GM23338 (cell line): Measurements from ENCODE around the gene MAN1C1. TPM values are rescaled to one million over a fixed set of nuclear protein-coding genes. Genes with fewer than 3 reads are reported as not detected.

Source experiments
- ATAC-seq: fragments of 200-7000 bp; cut with Tn5 transposase; 3 replicates; pipeline ENCODE4 v1.9.1; 2020
- DNase-seq: peaks from one replicate; pipeline ENCODE4 v3.0.0-alpha.2; 2015; ENCODE audit warnings: low spot score
- H2AFZ ChIP-seq: fragments of 200-600 bp; sonication (generic); 2 replicates; pipeline ENCODE4 v1.8.0; 2016; ENCODE audit warnings: antibody characterized with exemption, mild to moderate bottlenecking, moderate library complexity
- H3F3A ChIP-seq: fragments of 200-600 bp; sonication (generic); replicated peaks from 2 replicates; pipeline ENCODE4 v1.8.0; 2017; ENCODE audit warnings: antibody characterized with exemption, mixed run types, low read depth
- H3K27ac ChIP-seq: fragments of 200-600 bp; sonication (generic); 2 replicates; pipeline ENCODE4 v1.6.1; 2016; ENCODE audit warnings: low read depth
- H3K27me3 ChIP-seq: fragments of 200-600 bp; sonication (generic); 2 replicates; pipeline ENCODE4 v1.8.0; 2016; ENCODE audit warnings: mild to moderate bottlenecking, mixed run types, moderate library complexity; ENCODE audit not compliant: insufficient read depth
- H3K36me3 ChIP-seq: fragments of 200-600 bp; sonication (generic); 2 replicates; pipeline ENCODE4 v1.8.0; 2016; ENCODE audit warnings: mild to moderate bottlenecking; ENCODE audit not compliant: insufficient read depth
- H3K4me1 ChIP-seq: fragments of 200-600 bp; sonication (generic); 2 replicates; pipeline ENCODE4 v1.8.0; 2016; ENCODE audit warnings: mild to moderate bottlenecking, moderate library complexity; ENCODE audit not compliant: insufficient read depth
- H3K4me2 ChIP-seq: fragments of 200-600 bp; sonication (generic); 2 replicates; pipeline ENCODE4 v1.7.1; 2017; ENCODE audit warnings: mixed run types
- H3K4me3 ChIP-seq: fragments of 200-600 bp; sonication (generic); 2 replicates; pipeline ENCODE4 v1.6.1; 2016; ENCODE audit warnings: mixed run types
- H3K79me2 ChIP-seq: fragments of 200-600 bp; sonication (generic); replicated peaks from 2 replicates; pipeline ENCODE4 v1.8.0; 2017; ENCODE audit warnings: mild to moderate bottlenecking; ENCODE audit not compliant: insufficient read depth
- H3K9me2 ChIP-seq: fragments of 200-600 bp; sonication (generic); 2 replicates; pipeline ENCODE4 v1.8.0; 2017; ENCODE audit not compliant: insufficient read depth
- H4K20me1 ChIP-seq: fragments of 200-600 bp; sonication (generic); replicated peaks from 2 replicates; pipeline ENCODE4 v1.8.0; 2017; ENCODE audit warnings: mild to moderate bottlenecking; ENCODE audit not compliant: insufficient read depth
- H3K27ac Mint-ChIP-seq: 2 replicates; pipeline ENCODE4 v1.8.0; 2020; ENCODE audit warnings: inconsistent platforms, mild to moderate bottlenecking, moderate library complexity, mixed read lengths
- H3K27me3 Mint-ChIP-seq: 3 replicates; pipeline ENCODE4 v1.8.0; 2022; ENCODE audit warnings: low read depth, mild to moderate bottlenecking, moderate library complexity, mixed read lengths, inconsistent platforms; ENCODE audit not compliant: insufficient read depth, poor library complexity
- H3K36me3 Mint-ChIP-seq: 3 replicates; pipeline ENCODE4 v1.8.0; 2021; ENCODE audit warnings: low read depth, mild to moderate bottlenecking, inconsistent platforms, moderate library complexity, mixed read lengths
- H3K4me1 Mint-ChIP-seq: 3 replicates; pipeline ENCODE4 v1.8.0; 2020; ENCODE audit warnings: mild to moderate bottlenecking, inconsistent platforms, mixed read lengths
- H3K4me3 Mint-ChIP-seq: 3 replicates; pipeline ENCODE4 v1.8.0; 2021; ENCODE audit warnings: moderate library complexity, mild to moderate bottlenecking, inconsistent platforms, mixed read lengths
- H3K9me3 Mint-ChIP-seq: 3 replicates; pipeline ENCODE4 v1.8.0; 2020; ENCODE audit warnings: moderate library complexity, mild to moderate bottlenecking, inconsistent platforms, mixed read lengths
- CREB1 ChIP-seq: fragments of 250-450 bp; sonication (Bioruptor Pico); IDR thresholded peaks from 2 replicates; pipeline ENCODE4 v1.5.0; 2020; ENCODE audit warnings: low read depth, mild to moderate bottlenecking, moderate library complexity
- ETS1 ChIP-seq: IDR thresholded peaks from 2 replicates; pipeline ENCODE4 v1.6.1; 2016; ENCODE audit warnings: antibody characterized with exemption
- EZH2 ChIP-seq: fragments of 200-600 bp; sonication (generic); IDR thresholded peaks from one replicate; pipeline ENCODE4 v1.8.0; 2017; ENCODE audit warnings: antibody characterized with exemption, mild to moderate bottlenecking, low read depth; ENCODE audit not compliant: unreplicated experiment
- JUNB ChIP-seq: IDR thresholded peaks from one replicate; pipeline ENCODE4 v1.6.1; 2016; ENCODE audit warnings: antibody characterized with exemption; ENCODE audit not compliant: unreplicated experiment
- POLR2AphosphoS5 ChIP-seq: IDR thresholded peaks from 2 replicates; pipeline ENCODE4 v1.6.1; 2016; ENCODE audit warnings: antibody characterized with exemption, low read depth
- STAT1 ChIP-seq: IDR thresholded peaks from one replicate; pipeline ENCODE4 v1.6.1; 2016; ENCODE audit warnings: antibody characterized with exemption; ENCODE audit not compliant: unreplicated experiment
- ZNF331 ChIP-seq: fragments of 250-450 bp; sonication (Bioruptor Pico); IDR thresholded peaks from 2 replicates; pipeline ENCODE4 v1.5.0; 2020; ENCODE audit warnings: low read depth, mild to moderate bottlenecking, moderate library complexity
- ZNF462 ChIP-seq: fragments of 250-450 bp; sonication (Bioruptor Pico); IDR thresholded peaks from 2 replicates; pipeline ENCODE4 v1.5.0; 2020; ENCODE audit warnings: mild to moderate bottlenecking, moderate library complexity
- polyA plus RNA-seq: library from polyadenylated mRNA; unstranded; fragments of >200 nt; fragmentation: Nextera tagmentation; extraction: Ambion mirVana; gene quantifications from 2 replicates; pipeline ENCODE4 v1.2.1, GENCODE V29; 2016
- total RNA-seq: library from RNA; depleted of rRNA; stranded (reverse); fragments of >200 nt; shearing (Covaris generic); gene quantifications from 2 replicates; pipeline ENCODE4 v1.2.3, GENCODE V29; 2014

Gene MAN1C1
- total and polyA plus RNA-seq, 2 experiments from 2014 or later: 5.4 to 13.6 TPM

DNA sequence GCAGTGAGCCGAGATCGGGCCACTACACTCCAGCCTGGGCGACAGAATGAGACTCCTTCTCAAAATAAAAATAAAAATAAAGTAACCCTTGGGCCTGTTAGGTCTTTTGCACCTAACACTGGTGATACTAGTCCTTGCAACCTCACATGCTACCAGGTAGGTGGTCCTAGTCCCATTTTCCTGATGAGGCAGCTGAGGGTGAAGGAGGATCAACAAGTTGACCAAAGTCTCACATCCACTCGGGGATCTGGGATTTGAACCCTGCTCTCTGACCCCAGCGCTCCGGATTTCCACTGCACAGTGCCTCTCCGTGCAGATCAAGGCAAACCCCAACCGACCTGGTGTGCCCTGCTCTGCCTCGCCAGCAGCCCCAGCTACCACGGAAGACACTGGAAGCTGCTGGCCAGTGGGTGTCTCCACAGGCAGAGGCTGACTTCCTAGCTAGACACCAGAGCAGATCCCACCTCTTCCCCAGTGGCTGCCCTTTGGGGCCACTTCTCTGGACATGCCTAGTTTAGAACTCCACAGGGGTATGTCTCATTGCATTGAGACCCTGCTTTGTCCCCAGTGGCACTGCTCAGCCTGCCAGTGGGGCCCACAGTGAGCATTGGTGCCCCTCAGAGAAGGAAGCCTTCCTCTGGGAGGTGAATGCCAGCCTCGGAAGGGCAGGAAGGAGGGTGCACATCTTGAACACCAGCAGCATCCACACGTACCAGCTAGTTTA is 45.6 kb upstream of the MAN1C1 start (continued):
- TF ChIP-seq JUNB (no peak), STAT1 (no peak), ZNF462 (CRISPR knock-in tag) (no peak)

GRCh38 chr1:25571522-25571970 is 45.0 kb upstream of the MAN1C1 start:
- no peak overlapping the region for H3K4me2 ChIP-seq
- H3K27ac ChIP-seq: no peak overlapping the region
- no peak overlapping the region for H2AFZ ChIP-seq
- H3K4me1 ChIP-seq: peaks cover 25% of the 10 kb centered on the region
- no peak overlapping the region for H3K27ac Mint-ChIP-seq
- no peaks in the 10 kb centered on the region for H3K79me2 ChIP-seq
- no peaks in the 10 kb centered on the region for H3F3A ChIP-seq
- H3K4me3 Mint-ChIP-seq: no peak overlapping the region
- H3K36me3 ChIP-seq: no peaks in the 10 kb centered on the region
- ATAC-seq (no peak), DNase-seq (no peak)
- no peaks in the 10 kb centered on the region for H3K9me3 Mint-ChIP-seq
- H4K20me1 ChIP-seq: no peaks in the 10 kb centered on the region
- no peaks in the 10 kb centered on the region for H3K9me2 ChIP-seq
- peaks cover 48% of the 10 kb centered on the region for H3K4me1 Mint-ChIP-seq
- H3K4me3 ChIP-seq: no peak overlapping the region
- no peaks in the 10 kb centered on the region; the same call in 2 of the 3 replicates for H3K36me3 Mint-ChIP-seq
- no peak for TF ChIP-seq EZH2
- no peak for TF ChIP-seq ZNF331 (CRISPR knock-in tag)
- no peak for TF ChIP-seq CREB1
- no peak for TF ChIP-seq POLR2AphosphoS5
- TF ChIP-seq ETS1: no peak
- peaks cover 21% of the 10 kb centered on the region for H3K27me3 Mint-ChIP-seq
- H3K27me3 ChIP-seq: no peaks in the 10 kb centered on the region
